GM18870 (cell line): Measurements from ENCODE around the gene ZCCHC10.
"Not testable (repeated sequence)": the region's sequence is repeated elsewhere in the genome, so short reads cannot be mapped to it uniquely, and the experiment has no call there.

Experiments
- ATAC-seq: cut with Tn5 transposase; IDR thresholded peaks from one replicate; pipeline ENCODE4 v1.9.1; 2021; ENCODE audit warnings: moderate library complexity; ENCODE audit not compliant: unreplicated experiment

ZCCHC10 gene

DNA sequence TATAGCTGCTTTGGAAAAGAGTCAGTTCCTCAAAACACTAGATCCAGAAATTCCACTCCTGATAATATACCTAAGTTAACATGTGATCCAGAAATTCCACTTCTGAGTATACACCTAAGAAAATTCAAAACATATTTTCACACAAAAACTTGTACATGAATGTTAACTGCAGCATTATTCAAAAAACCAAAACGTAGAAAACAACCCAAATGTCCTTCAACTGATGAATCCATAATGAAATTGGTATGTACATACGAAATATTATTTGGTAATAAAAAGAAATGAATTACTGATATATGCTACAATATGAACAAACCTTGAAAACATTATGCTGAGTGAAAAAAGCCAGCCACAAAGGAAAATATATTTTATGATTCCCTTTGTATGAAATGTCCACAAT lies 46.4 kb downstream of the ZCCHC10 start:
- no peak for ATAC-seq

DNA sequence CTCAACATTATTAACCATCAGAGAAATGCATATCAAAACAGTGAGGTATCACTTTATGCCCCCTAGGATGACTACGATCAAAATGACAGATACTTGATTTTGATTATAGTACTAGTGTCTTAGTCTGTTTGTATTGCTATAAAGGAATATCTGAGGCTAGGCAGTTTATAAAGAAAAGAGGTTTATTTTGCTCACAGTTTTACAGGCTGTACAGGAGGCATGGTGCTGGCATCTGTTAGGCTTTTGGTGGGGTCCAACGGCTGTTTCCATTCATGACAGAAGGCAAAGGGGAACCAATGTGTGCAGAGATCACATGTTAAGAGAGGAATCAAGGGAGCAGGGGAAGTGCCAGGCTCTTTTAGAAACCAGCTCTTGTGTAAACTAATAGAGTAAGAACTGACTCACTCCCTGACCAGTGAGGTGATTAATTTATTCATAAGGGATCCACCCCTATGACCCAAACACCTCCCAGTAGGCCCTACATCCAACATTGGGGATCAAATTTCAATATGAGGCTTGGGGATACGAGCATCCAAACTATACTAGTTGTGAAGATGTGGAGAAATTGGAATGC lies 46.9 kb downstream of the ZCCHC10 start:
- ATAC-seq = no peak

DNA sequence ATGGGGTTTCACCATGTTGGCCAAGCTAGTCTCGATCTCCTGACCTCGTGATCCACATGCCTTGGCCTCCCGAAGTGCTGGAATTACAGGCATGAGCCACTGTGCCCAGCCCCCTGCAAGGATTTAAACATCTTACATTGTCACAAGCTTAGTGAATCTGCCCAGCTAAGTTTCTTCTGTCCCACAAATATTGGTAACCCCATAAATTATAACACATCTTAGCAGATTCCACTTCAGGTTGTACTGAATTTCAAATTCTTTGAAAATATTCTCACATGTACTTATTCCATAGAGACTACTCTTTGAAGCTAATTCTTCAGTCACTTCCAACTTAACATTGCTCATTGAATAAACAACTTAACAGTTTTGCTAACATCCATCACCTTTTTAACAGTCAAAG lies 49.5 kb downstream of the ZCCHC10 start:
- ATAC-seq = no peak

DNA sequence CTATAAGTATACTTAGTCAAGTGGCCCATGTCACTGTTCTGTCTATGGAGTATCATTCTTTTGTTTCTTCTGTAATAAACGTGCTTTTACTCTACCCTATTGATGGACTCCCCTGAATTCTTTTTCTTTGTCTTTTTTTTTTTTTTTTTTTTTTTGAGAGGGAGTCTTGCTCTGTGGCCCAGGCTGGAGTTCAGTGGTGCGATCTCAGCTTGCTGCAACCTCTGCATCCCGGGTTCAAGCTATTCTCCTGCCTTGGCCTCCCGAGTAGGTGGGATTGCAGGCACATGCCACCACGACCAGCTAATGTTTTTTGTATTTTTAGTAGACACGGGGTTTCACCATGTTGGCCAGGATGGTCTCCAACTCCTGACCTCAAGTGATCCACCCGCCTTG lies 53.9 kb downstream of the ZCCHC10 start:
- ATAC-seq = not testable (repeated sequence)

DNA sequence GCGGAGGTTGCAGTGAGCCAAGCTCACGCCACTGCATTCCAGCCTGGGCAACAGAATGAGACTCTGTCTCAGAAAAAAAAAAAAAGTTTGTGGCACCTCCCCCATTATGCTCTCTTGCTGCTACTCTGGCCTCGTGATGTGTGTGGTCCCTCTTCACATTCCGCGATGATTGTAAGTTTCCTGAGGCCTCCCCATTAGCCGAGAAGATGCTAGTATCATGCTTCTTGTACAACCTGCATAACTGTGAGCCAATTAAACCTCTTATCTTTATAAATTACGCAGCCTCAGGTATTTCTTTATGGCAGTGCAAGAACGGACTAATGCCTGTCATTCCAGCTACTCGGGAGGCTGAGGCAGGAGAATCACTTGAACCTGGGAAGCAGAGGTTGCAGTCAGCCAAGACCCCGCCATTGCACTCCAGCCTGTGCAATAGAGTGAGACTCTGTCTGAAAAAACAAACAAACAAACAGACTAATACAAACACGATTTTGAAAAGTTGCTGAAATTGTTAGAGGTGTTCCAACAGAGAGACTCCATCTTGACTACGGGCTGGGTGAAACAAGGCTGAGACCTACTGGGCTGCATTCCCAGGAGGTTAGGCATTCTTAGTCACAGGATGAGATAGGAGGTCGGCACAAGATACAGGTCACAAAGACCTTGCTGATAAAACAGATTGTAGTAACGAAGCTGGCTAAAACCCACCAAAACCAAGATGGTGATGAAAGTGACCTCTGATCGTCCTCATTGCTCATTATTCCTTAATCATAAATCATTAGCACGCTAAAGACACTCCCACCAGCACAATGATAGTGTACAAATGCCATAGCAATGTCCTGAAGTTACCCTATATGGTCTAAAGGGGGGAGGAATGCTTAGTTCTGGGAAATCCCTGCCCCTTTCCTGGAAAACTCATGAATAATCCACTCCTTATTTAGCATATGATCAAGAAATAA lies 54.6 kb downstream of the ZCCHC10 start:
- ATAC-seq = no peak

DNA sequence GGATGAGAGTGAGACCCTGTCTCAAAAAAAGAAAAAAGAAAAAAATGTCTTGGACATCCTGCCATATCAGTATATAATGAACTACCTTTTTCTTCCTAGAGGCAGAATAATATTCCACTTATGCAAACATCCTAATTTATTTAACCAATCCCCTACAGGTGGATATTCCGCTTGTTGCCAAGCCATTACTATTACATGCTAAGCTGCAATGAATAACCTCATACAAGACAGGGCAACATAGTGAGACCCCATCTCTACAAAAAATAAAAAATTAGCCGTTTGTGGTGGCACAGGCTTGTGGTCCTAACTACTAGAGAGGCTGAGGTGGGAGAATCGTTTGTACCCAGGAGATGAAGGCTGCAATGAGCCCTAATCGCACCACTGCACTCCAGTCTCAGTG lies 61.2 kb downstream of the ZCCHC10 start:
- ATAC-seq = no peak

DNA sequence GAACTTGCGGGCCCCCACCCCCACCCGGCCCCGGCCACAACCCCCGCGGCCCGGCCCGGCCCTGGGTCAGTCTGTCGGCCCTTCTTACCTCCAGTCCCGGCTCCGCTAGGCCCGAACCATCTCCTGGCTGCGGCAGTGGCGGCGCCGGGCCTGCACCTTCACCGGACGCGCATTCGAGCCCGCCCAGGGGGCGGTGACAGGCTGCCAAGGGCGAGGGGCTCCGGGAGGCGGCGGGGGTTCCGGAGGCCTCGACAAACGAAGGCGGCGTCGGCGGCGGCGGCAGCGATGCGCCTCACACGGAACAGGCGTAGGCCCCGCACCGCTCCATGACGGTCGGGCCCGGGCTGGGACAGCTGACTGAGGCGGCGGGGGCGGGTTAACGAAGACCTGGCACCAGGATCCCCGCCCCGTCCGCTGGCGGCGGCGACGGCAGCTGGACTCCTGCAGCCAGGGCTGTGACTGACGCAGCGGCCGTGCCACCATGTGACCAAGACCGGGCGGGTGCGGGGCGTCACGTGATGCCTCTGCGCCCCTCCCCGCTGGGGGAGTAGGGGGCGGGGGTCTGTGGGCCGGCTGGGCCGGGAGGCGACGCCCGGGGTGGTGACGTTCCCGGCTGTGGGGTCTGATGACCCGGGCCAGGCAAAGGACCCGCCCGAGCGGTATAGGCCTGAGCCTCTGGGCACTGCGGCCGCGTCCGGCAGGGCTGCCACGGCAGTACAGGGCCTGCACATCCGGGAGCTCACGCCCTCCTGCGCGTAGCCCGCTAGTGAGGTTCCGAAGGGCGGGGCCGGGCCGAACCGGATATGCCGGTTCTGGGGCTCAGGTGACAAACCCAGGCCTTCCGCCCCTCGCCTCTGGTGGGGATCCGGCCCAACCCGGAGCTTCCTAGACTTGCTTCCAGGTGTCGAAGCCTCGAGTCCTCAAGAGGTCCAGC lies 62.9 kb downstream of the ZCCHC10 start, which contains the start of gene AFF4:
TSS of gene AFF4 (minus strand) at position 464 of the 934 bp plus-strand sequence. CDS start 26,445 bp downstream, outside the sequence.
- ATAC-seq = peak; percentile 75

DNA sequence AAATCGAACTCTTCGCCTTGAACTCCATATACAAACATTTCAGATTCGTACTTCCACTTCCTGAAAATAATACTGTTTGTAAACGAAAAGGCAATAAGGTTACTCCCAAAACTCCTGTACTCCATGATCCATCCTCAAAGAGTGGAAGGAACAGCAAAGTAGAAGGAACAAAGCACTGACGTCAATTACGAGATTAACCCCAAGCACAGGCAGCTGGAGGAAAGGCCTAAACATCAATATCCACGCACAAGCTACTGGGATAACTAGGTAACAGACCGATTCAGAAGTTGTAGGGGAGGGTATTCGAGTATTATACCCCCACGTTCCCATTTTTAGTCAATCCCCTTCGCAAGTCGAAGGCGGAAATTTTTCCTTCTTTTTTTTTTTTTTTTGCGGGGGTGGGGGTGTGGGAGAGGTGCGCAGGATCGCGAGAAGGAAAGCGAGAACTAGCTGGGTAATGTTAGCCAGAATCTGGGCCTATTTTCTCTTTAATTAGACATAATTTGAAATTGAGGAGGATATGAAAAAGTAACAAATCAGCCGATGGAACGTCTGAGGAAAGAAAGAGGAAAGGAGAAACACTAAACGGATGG lies 63.8 kb downstream of the ZCCHC10 start:
- ATAC-seq = no peak

DNA sequence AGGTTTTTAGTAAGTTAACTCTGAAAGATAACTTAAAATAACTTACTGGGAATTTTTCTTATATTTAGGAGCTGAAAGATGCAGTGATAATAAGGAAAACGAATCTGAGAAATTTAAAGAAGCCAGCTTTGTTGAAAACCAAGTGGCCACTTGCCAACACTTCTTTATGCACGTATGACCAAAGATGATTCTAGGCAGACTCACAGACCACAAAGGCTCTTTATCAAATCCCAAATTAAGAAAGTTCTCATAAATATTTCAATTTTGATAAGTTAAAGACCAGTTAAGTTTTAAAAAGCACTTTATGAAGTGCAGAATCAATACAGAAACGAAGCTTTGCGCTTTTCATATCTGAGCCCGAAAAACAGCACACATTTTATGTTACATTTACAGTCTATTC lies 64.5 kb downstream of the ZCCHC10 start:
- ATAC-seq = no peak

DNA sequence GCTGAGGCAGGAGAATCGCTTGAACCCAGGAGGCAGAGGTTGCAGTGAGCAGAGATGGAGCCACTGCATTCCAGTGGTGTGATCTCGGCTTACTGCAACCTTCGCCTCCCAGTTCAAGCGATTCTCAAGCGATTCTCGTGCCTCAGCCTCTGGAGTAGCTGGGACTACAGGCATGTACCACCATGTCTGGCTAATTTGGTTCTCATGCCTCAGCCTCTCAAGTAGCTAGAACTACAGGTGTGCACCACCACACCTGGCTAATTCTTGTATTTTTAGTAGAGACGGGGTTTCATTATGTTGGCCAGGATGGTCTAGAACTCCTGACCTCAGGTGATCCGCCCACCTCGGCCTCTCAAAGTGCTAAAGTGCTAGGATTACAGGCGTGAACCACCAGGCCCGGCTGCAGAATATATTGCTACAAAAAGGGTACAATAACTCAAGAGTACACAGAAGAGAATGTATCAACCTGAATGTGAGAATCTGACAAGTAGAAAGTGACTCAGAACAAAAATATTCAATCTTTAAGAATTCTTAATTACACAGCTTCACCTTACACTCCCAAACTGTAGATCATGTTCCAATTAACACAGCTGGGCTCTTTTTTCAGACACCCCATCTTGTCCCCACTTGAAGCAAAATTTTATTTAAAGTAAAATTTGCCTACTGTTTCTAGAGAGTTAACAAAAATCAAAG lies 65.1 kb downstream of the ZCCHC10 start:
- not testable (repeated sequence) for ATAC-seq

DNA sequence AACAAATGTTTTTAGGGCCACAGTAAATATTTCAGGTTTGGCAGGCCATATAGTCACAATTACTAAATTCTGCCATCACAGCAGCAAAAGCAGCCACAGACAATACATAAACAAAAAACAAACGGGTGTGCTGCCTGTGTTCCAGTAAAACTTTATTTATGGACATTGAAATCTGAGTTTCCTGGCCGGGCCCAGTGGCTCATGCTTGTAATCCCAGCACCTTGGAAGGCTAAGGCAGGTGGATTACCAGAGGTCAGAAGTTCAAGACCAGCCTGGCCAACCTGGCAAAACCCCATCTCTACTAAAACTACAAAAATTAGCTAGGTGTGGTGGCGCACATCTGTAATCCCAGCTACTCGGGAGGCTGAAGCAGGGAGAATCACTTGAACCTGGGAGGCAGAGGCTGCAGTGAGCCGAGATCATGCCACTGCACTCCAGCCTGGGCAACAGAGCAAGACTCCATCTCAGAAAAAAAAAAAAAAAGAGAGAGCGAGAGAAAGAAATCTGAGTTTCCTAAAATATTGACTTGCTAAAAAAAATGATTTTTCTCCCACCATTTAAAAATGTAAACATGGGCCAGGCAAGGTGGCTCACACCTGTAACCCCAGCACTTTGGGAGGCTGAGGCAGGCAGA lies 70.1 kb downstream of the ZCCHC10 start:
- not testable (repeated sequence) for ATAC-seq

DNA sequence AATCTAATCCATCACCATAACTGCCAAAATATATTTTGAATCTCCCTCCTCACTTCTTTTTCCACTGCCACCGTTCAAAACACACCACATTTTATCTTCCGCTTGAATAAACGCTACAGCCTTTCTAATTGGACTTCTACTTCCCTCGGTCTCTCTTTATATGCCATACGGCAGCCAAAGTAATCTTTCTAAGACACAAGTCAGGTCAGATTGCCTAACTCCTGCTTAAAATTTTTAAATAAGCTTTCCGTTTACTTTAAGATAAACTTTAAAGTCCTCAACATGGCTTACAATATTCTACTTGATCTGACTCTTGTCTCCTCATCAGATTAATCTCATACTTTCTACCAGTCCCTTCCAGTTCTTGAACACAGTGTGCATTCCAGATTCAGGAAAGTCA lies 72.6 kb downstream of the ZCCHC10 start:
- no peak for ATAC-seq

DNA sequence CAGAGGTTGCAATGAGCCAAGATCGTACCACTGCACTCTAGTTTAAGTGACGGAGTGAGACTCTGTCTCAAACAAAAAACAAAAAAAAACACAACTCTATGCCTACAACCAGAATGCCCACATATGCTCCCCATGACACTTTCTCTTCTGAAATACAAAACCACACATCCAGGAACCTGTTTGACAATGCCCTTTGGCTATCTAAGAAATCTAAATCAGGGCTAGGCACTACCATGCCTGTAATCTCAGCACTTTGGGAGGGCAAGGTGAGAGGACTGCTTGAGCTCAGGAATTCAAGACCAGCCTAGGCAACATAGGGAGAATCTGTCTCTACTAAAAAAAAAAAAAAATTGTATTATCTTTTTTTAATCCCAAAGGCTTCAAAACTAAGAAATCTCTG lies 73.5 kb downstream of the ZCCHC10 start:
- no peak for ATAC-seq

DNA sequence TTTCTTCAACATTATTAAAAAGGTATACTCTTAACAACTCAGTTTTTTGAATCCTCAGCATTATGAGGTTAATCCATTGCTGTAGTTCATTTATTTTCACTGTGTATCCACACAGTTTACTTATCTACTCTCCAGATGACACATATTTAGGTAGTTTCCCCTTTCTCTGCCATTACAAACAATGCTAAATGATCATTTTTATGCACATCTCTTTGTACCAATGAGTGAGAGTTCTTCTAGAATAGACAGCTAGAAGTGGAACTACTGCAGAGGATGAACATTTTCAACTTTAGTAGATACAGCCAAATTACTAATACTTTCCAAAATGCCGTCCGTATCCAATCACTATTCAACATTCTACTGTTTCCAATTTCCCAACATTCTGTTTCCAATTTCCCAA lies 74.5 kb downstream of the ZCCHC10 start:
- ATAC-seq = no peak

DNA sequence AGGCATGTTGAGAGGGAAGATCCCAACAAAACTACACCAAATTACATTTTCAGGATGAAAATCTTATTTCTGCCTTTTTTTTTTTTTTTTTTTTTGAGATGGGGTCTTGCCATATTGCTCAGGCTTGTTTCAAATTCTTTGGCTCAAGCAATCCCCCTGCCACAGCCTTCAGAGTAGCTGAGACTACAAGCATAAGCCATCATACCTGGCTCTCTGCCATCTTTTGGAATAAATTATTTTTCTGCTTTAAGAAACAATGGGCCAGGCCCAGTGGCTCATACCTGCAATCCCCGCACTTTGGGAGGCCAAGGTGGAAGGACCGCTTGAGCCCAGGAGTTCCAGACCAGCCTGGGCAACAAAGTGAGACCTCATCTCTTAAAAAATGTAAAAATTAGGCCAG lies 77.2 kb downstream of the ZCCHC10 start:
- no peak for ATAC-seq

DNA sequence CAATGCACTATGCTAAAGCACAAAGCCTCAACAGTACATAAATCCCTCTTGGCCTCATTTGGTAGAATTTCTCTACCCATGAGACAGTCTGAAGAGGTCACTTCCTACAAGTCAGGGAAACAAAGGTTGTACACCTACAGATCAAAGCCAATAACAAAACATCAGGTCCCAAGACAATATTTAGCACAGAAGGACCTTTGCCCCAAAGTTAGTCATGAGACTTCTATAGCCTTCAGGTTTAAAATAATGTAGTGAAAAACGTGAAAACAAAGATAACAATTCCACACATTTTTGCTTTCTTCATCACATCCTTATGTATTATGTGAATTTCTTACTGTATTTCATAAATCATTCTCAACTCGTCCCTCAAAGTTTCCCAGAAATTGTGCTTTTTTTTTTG lies 78.7 kb downstream of the ZCCHC10 start:
- no peak for ATAC-seq
